Measurements from ENCODE around the gene GKN1. TPM values are rescaled to one million over a fixed set of nuclear protein-coding genes. Genes with fewer than 3 reads are reported as not detected.

Gene GKN1
- total RNA-seq, 2 donors from 2014 or later = not detected

DNA sequence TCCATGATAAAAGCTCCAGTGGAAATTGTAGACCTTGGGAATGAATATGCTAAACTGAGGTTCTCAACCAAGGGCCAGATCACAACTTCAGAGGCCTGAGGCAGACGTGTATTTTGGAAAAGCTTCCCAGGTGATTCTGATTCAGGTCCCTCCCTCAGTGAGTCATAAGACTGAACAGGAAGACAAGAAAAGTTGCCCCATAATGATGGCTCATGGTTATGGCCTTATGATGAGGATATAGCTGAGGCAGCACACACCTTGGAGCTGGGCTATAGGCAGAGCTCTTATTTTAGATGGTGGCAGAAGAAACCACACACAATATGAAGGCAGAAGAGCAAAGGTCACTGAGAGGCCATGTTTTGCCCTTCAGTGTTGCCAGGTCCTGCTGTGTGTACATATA is 48.1 kb downstream of the GKN1 start:
- no peak for DNase-seq (ENCODE audit: low spot score)
- intact Hi-C loops (cut with DNase I) = no loop called here

DNA sequence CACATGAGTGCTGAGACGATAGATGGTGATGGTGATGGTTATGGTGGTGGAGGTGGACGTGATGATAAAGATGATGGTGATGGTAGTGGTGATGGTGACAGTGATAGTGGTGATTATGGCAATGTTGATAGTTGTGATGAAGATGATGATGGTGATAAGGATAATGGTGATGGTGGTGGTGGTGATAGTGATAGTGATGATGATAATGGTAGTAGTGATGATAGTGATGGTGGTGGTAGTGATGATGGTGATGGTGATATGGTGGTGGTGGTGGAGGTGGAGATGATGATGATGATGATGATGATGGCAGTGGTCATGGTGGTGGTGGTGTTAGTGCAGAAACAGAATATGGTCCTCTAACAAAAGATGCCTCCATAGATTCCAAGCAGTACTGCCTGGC is 48.8 kb downstream of the GKN1 start:
- DNase-seq (ENCODE audit: low spot score) = no peak
- intact Hi-C loops (cut with DNase I) = no loop called here

DNA sequence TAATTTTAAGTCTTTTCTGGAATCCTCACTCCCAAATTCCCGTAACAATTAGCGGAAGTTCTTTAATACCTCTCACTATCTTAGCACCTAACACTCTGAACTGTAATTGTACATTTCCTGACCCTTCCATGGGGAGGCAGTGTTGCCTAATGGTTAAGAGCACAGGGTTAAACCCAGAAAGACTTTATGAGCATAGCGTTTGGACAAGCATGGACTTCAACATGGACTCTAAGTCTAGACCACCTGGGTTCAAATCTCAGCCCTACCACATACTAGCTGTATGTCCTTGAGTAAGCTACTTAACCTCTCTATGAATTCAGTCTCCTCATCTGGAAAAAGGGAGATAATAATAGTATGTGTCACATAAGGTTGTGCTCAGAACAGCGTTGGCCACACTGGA is 51.6 kb downstream of the GKN1 start:
- no peak for DNase-seq (ENCODE audit: low spot score)
- intact Hi-C loops (cut with DNase I) = loop anchor here in 1 of 2 donors (5.0 kb wide), 1 partner anchor 281 kb away; no protein-coding TSS in a partner anchor

DNA sequence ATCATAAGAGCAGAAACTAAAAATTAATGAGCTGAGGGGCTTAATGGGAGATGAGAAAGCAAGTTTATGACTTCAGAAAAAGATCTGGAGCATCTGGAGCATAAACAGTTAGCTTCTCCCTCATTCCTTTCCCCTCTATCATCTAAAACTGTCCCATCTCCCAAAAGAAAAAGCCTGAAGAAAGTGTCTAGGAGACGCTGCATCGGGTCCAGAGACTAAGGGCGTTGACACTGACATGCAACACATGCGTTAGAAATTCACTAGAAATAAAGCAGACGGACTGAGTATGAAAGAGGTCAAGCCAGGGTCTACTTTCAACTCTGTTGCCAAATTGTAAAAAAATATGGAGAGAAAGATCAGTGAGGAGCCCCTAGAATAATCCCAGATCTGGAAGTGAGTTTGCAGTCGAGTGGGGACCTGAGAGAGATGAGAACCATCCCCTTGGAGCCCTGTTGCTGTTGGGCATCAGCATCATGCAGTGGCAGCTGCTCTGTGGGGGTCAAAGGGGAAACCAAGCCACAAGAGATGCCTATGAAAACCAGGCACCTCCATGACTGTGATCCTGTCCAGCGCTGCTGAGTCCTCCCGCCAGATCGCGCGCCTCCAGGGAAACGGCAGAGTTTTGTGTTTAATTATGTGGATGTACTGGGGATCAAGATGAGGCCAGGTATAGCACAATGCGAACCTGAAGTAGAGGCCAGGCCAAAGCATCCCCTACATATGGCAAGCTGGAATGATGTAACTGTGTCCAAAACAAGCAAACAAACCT is 52.4 kb downstream of the GKN1 start:
- no peak for DNase-seq (ENCODE audit: low spot score)
- intact Hi-C loops (cut with DNase I) = loop anchor here in 1 of 2 donors (5.0 kb wide), 1 partner anchor 280 kb away; no protein-coding TSS in a partner anchor

Other genes with a start within 250 kb of the GKN1 start
- gene ARHGAP25, start 239.8 kb upstream of the GKN1 start, total RNA-seq = 10 to 100 TPM in 1 of 2 donors, 1 to 10 TPM in 1; 8.1 to 10.7 TPM
- gene BMP10, start 103.2 kb upstream of the GKN1 start, total RNA-seq = under 1 TPM in 1 of 2 donors, not detected in 1; 0.65 TPM
- gene GKN2, start 21.7 kb upstream of the GKN1 start, total RNA-seq = not detected
- 100 to 1,000 TPM; 146 to 147 TPM for gene ANTXR1, start 38.5 kb downstream of the GKN1 start, total RNA-seq